Body of pancreas (tissue), 4 donors: ENCODE measurements around the gene LYPD5. TPM values are rescaled to one million over a fixed set of nuclear protein-coding genes. Genes with fewer than 3 reads are reported as not detected.

Source experiments
- ATAC-seq: fragments of 150-250 bp; one replicate; pipeline ENCODE4 v1.9.1; 2016
- DNase-seq, 4 donors: peaks; one replicate each; pipeline ENCODE4 v3.0.0-alpha.2; 2019
- H3K27ac ChIP-seq, 4 donors: fragments of 200-600 bp; sonication (generic); 1 replicate in 3 of 4; 2 replicates in 1 of 4; pipeline versions ENCODE4 v1.5.1 to v1.6.1; 2016 to 2019; ENCODE audit warnings: mild to moderate bottlenecking in 1 of 4, mixed read lengths in 1 of 4, moderate library complexity in 1 of 4
- H3K27me3 ChIP-seq, 2 donors: fragments of 200-600 bp; sonication (generic); one replicate each; pipeline ENCODE4 v1.6.0; 2016; ENCODE audit warnings: mild to moderate bottlenecking in 1 of 2
- H3K36me3 ChIP-seq, 2 donors: fragments of 200-600 bp; sonication (generic); replicated peaks in 1 of 2; 2 replicates each; pipeline ENCODE4 v1.5.1; 2016; ENCODE audit warnings: low read depth in 2 of 2; ENCODE audit not compliant: insufficient read depth in 1 of 2
- H3K4me1 ChIP-seq: fragments of 200-600 bp; sonication (generic); one replicate; pipeline ENCODE4 v1.6.0; 2016
- H3K4me3 ChIP-seq, 2 donors: fragments of 200-600 bp; sonication (generic); 1 replicate in 1 of 2; 2 replicates in 1 of 2; pipeline ENCODE4 v1.5.1; 2016 to 2019
- H3K9me3 ChIP-seq, 3 donors: fragments of 200-600 bp; sonication (generic); 1 replicate in 2 of 3; 2 replicates in 1 of 3; pipeline ENCODE4 v1.5.1; 2016
- POLR2A ChIP-seq, 3 donors: fragments of 450-650 bp; IDR thresholded peaks; one replicate each; pipeline ENCODE4 v1.6.1; 2016; ENCODE audit warnings: antibody characterized with exemption in 3 of 3, mild to moderate bottlenecking in 2 of 3
- WGBS, 2 donors: methylation state at CpG; one replicate each; pipeline ENCODE4 v1.1.5; 2017; 5-methylcytosine and 5-hydroxymethylcytosine counted together
- intact Hi-C: fragments of 100-400 bp; cut with DNase I; formaldehyde crosslinking; loops from one replicate; pipeline ENCODE4 v1.15.1; 2023
- total RNA-seq, 2 donors: library from RNA; depleted of rRNA; stranded (reverse); fragments of >200 nt; gene quantifications; one replicate each; pipeline ENCODE4 v1.1.0, GENCODE V29; 2016
- TF ChIP-seq, protein P1 (sequence below), 7 experiments: fragments of 450-650 bp in 4 of 7; fragments of 200-600 bp in 3 of 7; sonication (generic) in 3 of 7; IDR thresholded peaks; one replicate each; pipeline ENCODE4 v1.5.1; 2016 to 2019; ENCODE audit warnings: antibody characterized with exemption in 7 of 7

LYPD5 gene
- total RNA-seq, 2 donors from 2014 or later = not detected

DNA sequence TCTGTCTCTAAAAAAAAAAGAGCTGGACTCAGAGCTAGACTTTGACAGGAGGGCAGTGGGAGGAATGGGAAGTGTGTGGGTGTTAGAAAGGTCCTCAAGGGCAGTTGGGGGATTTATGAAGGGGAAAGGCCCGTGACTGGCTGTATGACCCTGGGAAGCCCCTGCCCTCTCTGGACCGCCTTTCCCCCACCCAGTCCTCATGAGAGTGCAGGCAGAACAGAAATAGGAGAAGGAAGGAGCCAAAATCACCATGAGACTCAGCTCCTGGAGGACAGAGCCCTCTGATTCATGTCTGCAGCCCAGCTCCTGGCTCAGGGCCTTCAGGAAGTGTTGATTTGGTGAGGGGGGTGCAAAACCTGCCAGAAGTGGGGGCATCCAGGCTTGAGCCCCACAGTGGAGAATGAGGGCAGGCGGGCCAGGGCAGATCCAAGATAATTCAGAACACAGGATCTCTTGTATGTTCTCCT, 38.7 kb downstream of the LYPD5 start:
- Histone ChIP-seq H3K9me3 (no peaks in the 10 kb centered on the region), H3K4me1 (no peaks in the 10 kb centered on the region), H3K27me3 (no peaks in the 10 kb centered on the region), H3K27ac (no peak overlapping the region), H3K36me3 (no peaks in the 10 kb centered on the region), H3K4me3 (no peak overlapping the region)
- 56 to 60% methylated on average over 3 of the region's 3 CpGs for WGBS, 2 donors
- TF ChIP-seq POLR2A (IDR thresholded peaks at IDR 0.05) = no peak
- TF ChIP-seq, protein P1, sequence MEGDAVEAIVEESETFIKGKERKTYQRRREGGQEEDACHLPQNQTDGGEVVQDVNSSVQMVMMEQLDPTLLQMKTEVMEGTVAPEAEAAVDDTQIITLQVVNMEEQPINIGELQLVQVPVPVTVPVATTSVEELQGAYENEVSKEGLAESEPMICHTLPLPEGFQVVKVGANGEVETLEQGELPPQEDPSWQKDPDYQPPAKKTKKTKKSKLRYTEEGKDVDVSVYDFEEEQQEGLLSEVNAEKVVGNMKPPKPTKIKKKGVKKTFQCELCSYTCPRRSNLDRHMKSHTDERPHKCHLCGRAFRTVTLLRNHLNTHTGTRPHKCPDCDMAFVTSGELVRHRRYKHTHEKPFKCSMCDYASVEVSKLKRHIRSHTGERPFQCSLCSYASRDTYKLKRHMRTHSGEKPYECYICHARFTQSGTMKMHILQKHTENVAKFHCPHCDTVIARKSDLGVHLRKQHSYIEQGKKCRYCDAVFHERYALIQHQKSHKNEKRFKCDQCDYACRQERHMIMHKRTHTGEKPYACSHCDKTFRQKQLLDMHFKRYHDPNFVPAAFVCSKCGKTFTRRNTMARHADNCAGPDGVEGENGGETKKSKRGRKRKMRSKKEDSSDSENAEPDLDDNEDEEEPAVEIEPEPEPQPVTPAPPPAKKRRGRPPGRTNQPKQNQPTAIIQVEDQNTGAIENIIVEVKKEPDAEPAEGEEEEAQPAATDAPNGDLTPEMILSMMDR (IDR thresholded peaks at IDR 0.05) = no peak
- DNase-seq (peak in 1 of 4 donors; percentile 32), ATAC-seq (no peak)
- intact Hi-C loops = no loop called here

DNA sequence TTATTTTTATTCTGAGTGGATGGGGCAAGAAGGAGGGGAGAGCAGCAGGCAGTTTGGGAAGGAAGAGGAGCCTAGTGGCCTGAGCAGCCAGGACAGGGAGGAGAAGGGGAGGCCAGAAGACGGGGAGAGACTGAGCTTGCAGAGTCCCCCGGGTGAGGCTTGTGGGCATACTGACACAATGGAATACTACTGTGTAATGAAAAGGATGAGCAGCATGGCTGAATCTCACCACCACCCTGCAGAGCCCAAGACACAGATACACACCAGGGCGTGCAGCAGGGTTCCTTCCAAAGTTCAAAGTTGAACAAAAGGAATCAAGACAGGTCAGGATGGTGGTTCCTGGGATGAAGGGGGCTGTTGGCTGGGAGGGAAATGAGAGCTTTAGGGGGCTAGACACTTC, 39.4 kb downstream of the LYPD5 start:
- no peak overlapping the region for H3K27ac ChIP-seq
- H3K36me3 ChIP-seq = no peaks in the 10 kb centered on the region
- intact Hi-C loops = no loop called here
- H3K4me3 ChIP-seq = no peak overlapping the region
- TF ChIP-seq POLR2A (IDR thresholded peaks at IDR 0.05) = no peak
- TF ChIP-seq, protein P1 (IDR thresholded peaks at IDR 0.05) = no peak
- DNase-seq (no peak), ATAC-seq (no peak)
- no peaks in the 10 kb centered on the region for H3K4me1 ChIP-seq
- 60 to 68% methylated on average over 3 of the region's 3 CpGs for WGBS, 2 donors
- H3K9me3 ChIP-seq = no peaks in the 10 kb centered on the region
- no peaks in the 10 kb centered on the region for H3K27me3 ChIP-seq

DNA sequence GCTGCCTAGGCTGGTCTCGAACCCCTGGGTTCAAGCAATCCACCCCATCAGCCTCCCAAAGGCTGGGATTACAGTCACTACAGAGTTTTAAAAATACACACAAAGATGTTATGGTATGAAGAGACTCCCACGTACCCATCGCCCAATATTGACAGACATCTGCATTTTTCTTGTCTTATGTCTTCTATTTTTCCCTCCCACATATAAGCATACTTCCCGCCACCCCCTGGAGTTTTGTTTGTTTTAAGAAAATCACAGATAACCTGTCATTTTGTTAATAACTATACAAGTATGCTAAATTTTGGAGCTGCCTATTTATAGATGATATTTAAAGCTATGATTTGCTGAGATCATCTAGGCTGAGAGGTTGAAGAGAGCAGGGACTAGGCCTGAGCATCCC, 41.3 kb downstream of the LYPD5 start:
- 78 to 82% methylated on average over 4 of the region's 4 CpGs for WGBS, 2 donors
- H3K4me3 ChIP-seq = no peak overlapping the region

DNA sequence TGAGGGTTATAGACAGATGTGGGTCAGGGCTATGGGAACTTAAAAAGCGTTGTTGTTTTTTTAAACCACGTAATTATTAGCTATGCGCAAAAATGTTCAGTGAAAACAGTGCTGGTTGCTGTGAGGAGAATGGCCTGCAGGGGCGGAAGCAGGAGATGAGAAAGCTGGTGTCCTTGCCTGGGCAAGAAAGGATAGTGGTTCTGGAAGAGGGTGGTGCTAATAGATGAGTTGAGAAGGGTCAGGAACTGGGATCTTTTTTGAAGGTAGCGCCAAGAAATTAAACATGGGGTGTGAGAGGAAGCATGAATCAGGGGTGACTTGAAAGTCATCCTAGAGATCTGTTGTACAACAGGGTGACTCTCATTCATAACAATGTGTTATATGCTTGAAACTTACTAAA, 42.7 kb downstream of the LYPD5 start:
- H3K27ac ChIP-seq = no peak overlapping the region
- H3K27me3 ChIP-seq = no peaks in the 10 kb centered on the region
- ATAC-seq = no peak
- H3K4me3 ChIP-seq = no peak overlapping the region
- peaks cover 6% of the 10 kb centered on the region for H3K4me1 ChIP-seq
- no peaks in the 10 kb centered on the region for H3K9me3 ChIP-seq
- no peak for TF ChIP-seq POLR2A (IDR thresholded peaks at IDR 0.05)
- TF ChIP-seq, protein P1 (IDR thresholded peaks at IDR 0.05) = no peak
- no peak for DNase-seq
- intact Hi-C loops = no loop called here
- H3K36me3 ChIP-seq = no peaks in the 10 kb centered on the region
- 68 to 77% methylated on average over 5 of the region's 5 CpGs for WGBS, 2 donors

More for the DNA sequence above, 41.3 kb downstream of the LYPD5 start:
- no peaks in the 10 kb centered on the region for H3K9me3 ChIP-seq
- no peak overlapping the region for H3K27ac ChIP-seq
- no peak for TF ChIP-seq POLR2A (IDR thresholded peaks at IDR 0.05)
- TF ChIP-seq, protein P1 (IDR thresholded peaks at IDR 0.05) = no peak
- H3K27me3 ChIP-seq = no peaks in the 10 kb centered on the region
- DNase-seq = no peak
- intact Hi-C loops = no loop called here
- no peaks in the 10 kb centered on the region for H3K36me3 ChIP-seq
- no peak for ATAC-seq
- peaks cover under 1% of the 10 kb centered on the region for H3K4me1 ChIP-seq

DNA sequence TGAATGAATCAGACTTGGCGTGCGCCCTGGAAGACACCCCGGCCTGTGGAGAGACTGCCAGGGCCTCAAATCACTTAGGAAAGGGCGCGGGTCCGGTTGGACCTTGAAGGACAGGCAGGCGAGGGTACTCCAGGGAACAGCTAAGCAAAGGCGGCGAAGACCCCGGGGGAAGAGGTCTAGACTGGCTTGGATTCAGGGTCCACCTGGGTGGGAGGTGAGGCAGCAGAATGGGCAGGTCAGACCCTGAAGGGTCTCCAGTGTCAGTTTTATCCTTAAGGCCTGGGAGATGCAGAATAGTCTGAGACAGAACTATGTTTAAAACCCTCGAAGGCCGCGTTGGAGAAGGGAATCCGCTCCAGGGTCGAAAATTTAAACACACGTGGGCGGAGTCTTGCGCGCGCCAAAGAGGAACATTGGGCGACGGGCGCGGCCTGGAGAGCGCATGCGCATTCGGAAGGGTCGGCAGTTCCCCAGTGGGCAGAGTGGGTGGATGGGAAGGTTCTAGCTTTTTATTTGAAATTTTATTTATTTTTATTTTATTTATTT, 46.9 kb downstream of the LYPD5 start:
- H3K9me3 ChIP-seq = no peaks in the 10 kb centered on the region
- no peak for TF ChIP-seq POLR2A (IDR thresholded peaks at IDR 0.05)
- TF ChIP-seq, protein P1 (IDR thresholded peaks at IDR 0.05) = peak in 1 of 7 experiments; percentile 1
- peak; percentile 45 for ATAC-seq
- WGBS, 2 donors = 1 to 2% methylated on average over 25 to 28 of the region's 28 CpGs
- peaks cover 18% of the 10 kb centered on the region for H3K4me1 ChIP-seq
- peak; percentile 81 to 85 (median 82) for DNase-seq
- H3K27ac ChIP-seq = peak overlapping the region; percentile 94 to 100 (median 98)
- H3K36me3 ChIP-seq = no peaks in the 10 kb centered on the region
- H3K27me3 ChIP-seq = no peaks in the 10 kb centered on the region
- intact Hi-C loops = no loop called here
- peak overlapping the region; percentile 34 to 52 for H3K4me3 ChIP-seq
